Cerebellar nuclear complex (tissue), 1 donor: ENCODE data around the gene GLP1R.

Source experiments
- DNase-seq, 2 experiments: peaks; one replicate each; lab custom pipeline; 2025; lab: John Stamatoyannopoulos, UW

The GLP1R gene

GRCh38 chr6:39086294-39086693 lies 37.7 kb downstream of the GLP1R start:
- DNase-seq: no peak

- DNase-seq: no peak
These were observed 38.1 kb downstream of the GLP1R start for GRCh38 chr6:39086711-39087110.

GRCh38 chr6:39087197-39087596 lies 38.6 kb downstream of the GLP1R start:
- DNase-seq: no peak

- DNase-seq: no peak
These were observed 39.8 kb downstream of the GLP1R start for GRCh38 chr6:39088331-39088730.

DNA sequence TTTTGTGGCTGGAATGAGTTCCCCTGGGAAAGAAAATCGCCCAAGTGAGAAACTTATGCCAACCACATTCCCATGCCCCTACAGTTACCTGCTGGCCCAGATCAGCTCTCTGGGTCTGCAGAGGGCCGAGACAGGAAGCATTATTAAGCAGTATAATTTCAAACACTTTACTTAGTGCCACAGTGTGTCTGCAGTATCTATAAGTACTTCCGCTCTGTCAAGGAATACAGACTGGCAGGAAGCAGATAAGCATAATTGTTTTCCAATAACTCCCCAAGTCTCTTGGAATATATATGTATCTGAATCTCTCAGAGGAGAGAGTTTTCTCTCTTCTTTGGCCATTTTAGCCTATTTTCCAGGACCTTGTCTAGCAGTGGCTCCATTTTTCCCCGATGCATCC lies 41.5 kb downstream of the GLP1R start:
- no peak for DNase-seq

GRCh38 chr6:39091220-39091619 lies 42.6 kb downstream of the GLP1R start:
- DNase-seq: no peak

DNA sequence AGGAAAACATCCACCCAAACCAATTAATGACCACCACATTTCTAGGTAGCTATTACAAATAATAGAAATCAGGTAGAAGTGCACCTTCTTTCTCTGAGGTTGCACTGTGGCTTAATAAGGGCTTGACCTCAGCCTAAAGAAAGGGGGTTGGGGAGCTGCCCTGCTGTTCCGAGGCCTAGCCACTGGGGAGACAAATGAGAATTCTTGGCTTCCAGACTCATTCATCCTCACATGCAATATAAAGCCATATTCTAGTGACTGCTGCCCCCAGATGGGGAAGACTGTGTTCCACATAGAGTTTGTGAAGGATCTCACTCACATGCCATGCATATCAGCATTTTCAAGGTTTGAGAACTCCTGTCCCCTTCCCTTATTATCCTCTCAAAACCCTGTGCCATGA lies 43.5 kb downstream of the GLP1R start:
- DNase-seq: no peak

- DNase-seq: no peak
These were observed 44.6 kb downstream of the GLP1R start for GRCh38 chr6:39093149-39093708.

GRCh38 chr6:39095578-39095977 lies 47.0 kb downstream of the GLP1R start:
- no peak for DNase-seq

GRCh38 chr6:39100358-39100757 lies 51.8 kb downstream of the GLP1R start:
- no peak for DNase-seq

GRCh38 chr6:39102071-39102820 lies 53.7 kb downstream of the GLP1R start:
- DNase-seq: no peak

DNA sequence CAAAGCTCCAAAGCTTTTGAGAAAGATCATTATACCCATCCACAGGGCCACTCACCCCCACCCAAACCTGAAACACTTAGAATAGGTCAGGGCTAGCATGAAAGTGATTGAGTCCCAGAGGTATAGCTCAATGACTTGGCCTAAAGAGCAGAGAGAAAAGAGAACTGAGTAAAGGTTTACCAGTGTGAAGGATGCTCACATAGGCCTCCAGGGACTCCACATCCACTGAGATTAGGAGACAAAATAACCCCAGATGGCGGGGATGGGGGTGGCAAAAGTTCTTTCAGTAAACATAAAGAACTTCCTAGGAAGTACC lies 54.2 kb downstream of the GLP1R start:
- no peak for DNase-seq

DNA sequence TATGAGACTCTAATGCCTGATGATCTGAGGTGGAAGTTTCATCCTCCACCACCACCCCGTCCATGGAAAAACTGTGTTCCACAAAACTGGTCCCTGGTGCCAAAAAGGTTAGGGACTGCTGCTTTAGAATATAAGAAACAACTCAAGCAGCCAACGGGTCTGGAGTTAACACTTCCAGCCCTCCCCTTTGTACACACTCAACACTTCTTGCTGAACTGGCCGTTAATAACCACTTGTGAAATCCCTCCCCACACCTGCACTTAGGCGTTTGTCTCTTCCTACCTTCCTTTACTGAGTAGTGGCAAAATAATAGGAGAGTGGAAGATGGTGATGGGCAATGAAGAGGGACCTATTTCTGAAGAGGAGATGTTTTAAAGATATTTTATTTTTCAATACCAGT lies 55.9 kb downstream of the GLP1R start:
- DNase-seq: no peak

GRCh38 chr6:39107034-39107433 lies 58.5 kb downstream of the GLP1R start:
- no peak for DNase-seq

DNA sequence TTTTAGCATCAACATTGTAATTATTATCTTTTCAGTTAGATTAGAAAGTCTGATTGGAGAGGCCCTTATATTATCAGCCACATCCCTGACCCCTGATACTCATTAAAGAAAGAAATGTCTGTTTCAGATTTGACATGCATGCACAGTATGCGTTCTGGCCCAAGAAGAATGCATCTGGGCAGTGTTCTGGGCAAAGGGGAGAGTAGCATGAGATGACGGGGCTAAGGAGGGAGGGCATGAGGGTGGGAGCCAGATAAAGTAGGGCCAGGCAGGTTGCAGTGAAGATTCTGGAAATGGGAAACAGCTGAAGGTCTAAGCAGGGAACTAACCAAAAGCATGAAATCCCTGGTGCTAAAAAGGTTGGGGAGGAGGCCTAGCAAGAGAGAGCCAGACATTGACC lies 59.1 kb downstream of the GLP1R start:
- no peak for DNase-seq

- DNase-seq: no peak
These were observed 59.7 kb downstream of the GLP1R start for GRCh38 chr6:39108041-39108839.

DNA sequence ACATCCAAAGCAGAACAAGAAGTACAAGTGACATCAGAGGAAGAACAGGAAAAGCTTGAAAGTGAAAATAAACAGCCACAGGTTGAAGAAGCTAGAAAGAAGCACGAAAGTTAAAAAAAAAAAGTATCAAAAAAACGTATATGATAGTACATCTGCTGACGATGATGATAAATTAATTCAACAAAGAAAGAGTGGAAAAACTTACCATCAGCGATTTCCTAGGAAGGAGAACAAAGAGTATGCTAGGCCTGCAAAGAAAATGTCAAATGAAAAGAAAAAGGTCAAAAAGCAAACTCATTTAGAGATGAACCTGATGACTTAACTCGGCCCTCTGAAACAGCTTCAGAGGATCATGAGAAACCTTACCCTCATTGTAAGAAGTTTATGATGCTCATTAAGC lies 62.7 kb downstream of the GLP1R start:
- no peak for DNase-seq

GRCh38 chr6:39113788-39114187 lies 65.2 kb downstream of the GLP1R start:
- no peak for DNase-seq

- DNase-seq: no peak
These were observed 65.8 kb downstream of the GLP1R start for GRCh38 chr6:39114388-39114703.

DNA sequence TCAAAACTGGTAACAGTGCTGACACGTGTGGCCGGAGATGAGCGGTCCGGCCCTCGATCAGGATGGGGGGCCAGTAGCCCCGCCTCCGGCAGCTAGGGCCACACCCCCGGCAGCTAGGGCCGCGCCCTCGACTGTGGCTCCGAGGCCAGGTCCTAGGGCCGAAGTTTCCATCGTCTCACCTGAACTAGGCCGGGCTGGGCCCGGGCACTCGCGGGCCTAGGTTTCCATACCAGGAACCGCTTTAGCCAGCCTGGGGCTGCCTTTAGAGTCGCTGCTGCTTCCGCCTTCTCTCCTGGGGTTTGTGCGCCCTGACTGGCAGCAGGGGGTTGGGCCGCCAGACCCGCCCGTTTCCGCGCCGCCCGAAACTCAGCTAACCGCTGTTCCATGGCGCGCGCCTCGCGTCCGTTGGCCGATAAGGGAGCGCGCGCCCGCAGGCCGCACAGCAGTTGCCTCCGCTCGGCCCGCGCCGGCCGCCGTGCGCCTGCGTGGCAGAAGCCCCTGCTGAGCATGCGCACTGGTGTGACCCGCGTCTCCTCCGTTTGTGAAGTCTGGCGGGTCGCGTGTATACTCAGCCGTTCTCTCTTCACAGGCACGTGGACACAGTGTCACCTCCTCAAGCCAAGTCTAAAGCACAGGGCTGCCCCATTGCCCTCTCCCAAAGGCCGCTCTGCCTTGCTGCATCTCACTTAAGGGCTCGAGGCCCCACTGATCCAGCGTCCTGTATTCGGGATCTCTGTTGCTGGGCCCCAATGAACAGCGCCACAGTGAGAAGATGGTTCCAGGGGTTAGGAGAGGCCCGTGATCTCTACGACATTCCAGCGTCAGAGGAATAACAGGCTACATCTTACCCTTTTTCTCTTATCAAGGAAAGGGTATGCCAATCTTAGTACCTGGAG lies 66.4 kb downstream of the GLP1R start, which contains the start of gene SAYSD1:
Gene SAYSD1, minus strand, starts transcription at position 483 of the 896 bp plus-strand sequence. Its CDS starts 97 bp downstream, at position 386.
- peak; percentile 43 to 48 for DNase-seq

GRCh38 chr6:39118921-39119320 lies 70.3 kb downstream of the GLP1R start:
- no peak for DNase-seq

DNA sequence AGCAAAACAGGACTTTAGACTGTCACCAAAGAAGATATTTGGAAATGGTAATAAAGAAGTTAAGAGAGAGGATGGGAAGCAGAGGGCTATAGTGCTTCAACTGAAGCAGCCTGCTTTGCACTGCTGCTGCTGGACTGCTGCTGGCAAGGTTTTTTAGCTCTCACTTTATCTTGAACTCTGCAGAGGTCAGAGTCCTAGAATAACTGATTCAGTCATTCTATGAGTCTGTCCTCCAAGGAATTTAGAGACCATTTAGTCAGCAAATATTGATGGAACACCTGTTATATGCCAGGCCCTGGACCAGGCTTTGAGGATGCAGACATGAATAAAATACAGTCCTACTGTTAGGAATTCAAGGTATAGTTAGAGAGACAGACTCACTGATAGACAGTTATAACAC lies 75.5 kb downstream of the GLP1R start:
- DNase-seq: no peak
